GM21737 (cell line): ENCODE data around the gene MED10.
A peak's percentile ranks its signal among the peaks of the same experiment; 100 is the strongest.
"Not testable (repeated sequence)": the region's sequence is repeated elsewhere in the genome, so short reads cannot be mapped to it uniquely, and the experiment has no call there.

Experiments used
- ATAC-seq: cut with Tn5 transposase; IDR thresholded peaks from one replicate; pipeline ENCODE4 v1.9.1; 2021; ENCODE audit warnings: mild to moderate bottlenecking, moderate library complexity; ENCODE audit not compliant: unreplicated experiment

Gene MED10

DNA sequence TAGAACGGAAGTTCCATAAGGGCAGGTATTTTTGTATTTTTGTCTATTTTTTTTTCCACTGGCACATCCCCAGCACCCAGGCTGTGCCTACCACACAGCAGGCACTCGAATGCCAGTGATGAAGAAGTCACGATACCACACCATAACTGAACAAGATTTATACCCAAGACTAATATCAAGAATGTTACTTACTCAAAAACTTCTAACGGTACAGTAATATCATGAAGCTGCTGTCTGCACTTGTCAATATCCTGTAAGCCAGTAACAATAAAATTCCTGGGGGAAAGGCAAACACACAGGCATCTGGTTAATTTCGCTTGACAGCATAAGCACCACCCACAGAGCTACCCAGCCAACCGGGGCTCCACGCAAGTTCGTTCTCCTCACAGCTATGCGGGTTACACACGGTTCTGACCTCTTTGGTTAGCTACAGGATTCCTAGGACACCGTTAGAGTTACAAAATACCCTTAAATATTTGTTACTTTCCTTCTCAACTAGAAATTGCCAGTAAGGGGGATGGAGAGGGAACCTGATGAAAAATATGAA is 1.3 kb downstream of the MED10 start:
- ATAC-seq = no peak

- ATAC-seq = no peak
Measured at GRCh38 chr5:6373081-6373846, 5.1 kb downstream of the MED10 start.

DNA sequence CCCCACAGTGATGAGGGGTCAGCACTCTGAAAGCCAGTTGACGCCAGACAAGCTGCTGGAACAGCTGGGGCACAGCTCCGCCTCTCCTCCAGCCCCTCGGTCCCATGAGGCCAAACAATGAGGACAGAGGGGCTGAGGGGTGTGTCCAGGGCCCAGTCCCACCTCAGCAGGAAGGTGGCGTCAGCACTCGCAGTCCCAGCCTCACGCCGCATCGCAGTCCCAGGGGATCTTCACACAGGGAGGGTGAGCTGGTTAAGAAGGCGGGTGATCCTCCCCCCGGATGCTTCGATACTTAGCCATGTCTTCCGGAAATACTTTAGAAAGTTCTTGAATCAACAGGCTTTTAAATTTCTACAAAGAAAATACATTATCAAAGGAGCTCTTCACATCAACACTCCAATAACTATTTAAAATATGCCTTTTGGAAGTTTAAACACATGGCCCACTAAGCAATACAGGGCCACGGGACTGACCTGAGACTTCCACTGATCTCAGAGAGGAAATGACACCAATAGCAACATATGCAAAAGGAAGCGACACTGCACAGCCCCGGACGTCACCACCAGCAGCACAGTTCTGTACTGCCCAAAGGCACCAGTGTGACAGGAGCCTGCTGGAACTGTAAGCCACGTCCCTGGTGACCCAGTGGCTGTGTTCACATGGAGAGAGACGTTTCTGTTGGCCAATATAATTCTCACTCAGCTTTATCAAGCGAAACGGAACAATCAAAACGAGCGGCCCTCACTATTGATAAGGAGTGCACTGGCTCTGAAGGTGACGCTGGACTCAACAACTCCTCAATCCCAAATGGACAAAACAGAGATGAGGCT is 5.9 kb downstream of the MED10 start:
- ATAC-seq = no peak

DNA sequence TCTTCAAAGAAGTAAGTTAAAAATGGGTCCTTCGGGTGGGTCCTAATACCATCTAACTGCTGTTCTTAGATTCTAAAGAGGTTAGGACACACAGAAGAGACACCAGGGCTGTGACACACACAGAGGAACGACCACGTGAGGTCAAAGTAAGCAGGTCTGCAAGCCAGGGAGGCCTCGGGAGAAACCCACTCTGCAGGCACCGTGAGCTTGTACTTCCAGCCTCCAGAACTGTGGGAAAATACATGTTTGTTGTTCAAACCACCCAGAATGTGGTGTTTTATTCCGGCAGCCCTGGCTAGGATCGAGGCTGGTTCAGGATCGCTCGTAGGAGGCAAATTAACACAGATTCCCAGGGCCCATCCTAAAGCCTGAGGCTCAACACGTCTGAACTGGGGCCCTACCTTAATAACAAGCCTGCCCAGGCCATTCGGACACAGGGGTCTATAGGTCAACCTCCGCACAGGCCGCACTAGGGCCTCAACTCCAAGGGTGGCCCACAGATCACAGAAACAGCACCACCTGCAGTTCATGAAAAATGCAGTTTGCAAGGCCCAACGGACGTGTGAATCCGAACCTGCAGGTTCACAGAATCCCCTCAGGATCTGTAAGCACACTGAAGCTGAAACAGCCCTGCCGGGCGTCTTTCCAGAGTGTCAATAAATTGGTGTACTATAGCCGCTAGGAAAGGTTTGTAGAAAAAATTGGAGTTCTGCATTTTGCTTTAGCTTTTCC is 7.1 kb downstream of the MED10 start:
- no peak for ATAC-seq

- no peak for ATAC-seq
Measured at GRCh38 chr5:6370580-6370979, 7.8 kb downstream of the MED10 start.

DNA sequence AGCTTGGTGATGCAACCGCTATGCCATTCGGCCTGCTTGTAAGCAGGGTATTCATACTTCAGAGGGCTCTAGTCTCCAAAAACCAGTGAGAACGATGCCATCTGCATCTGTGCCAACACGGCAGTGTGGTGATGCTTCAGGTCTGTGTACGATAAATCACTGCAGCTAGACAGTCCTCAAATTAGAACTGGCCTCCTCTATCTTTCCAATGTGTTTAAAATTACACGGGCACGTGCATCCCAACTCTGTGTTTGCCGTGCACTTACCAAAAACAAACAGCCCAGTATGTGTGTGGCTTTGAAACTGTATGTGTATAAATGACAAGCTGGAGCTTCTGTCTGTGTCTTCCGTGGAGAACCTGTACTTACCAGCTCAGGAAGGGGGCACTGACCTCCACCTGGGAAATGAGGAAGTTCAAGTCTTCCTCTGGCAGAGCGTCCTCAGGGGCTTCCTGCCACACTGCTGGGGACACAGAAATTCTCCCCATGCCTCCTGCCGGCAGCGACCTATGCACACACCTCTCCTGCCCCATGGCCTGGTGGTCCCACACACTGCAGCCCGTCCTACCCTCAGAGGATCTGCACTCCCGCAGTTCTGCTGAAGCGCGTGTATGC is 12.3 kb downstream of the MED10 start:
- ATAC-seq = no peak

DNA sequence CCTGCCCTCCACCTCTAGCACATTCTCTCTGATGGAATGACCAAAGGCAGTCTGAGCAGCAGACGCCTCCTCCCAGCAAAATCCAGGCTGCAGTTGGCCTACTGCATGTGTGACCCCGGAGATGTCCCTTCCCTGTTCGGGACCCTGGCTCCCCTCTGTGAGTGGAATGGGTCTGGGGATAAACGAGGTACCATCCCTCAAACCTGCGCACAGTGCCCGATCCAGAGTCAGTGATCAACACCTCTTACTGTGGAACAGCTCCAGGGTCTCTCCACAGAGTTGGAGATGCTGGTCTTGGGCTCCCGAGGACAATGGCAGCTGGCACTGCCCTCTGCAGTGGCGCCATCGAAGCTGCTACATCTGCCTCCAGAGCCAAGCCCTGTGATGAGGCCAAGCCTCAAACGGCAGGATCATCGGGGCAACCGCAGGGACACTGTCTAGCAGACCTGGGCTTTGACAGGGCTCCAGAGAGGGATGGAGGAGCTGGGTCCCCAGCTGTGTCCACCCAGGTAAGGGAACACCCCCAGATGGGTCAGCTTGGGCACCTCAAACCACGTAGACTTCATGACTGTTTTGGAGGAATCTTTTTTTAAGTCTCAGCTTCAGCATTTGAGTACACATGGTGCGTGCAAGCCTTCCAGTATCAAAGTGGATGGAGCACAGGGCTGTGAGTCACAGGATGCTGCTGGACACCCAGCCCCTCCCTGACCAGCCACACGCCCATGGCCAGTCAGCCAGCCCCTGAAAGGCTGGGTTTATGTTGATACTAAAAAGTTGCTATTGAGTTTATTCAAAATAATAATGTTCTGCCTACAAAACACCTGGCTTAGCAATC is 13.0 kb downstream of the MED10 start:
- no peak for ATAC-seq

- not testable (repeated sequence) for ATAC-seq
Measured at GRCh38 chr5:6363454-6364011, 14.8 kb downstream of the MED10 start.

- no peak for ATAC-seq
Measured at GRCh38 chr5:6362846-6363245, 15.5 kb downstream of the MED10 start.

GRCh38 chr5:6361101-6361500 is 17.2 kb downstream of the MED10 start:
- no peak for ATAC-seq

GRCh38 chr5:6360323-6361072 is 17.8 kb downstream of the MED10 start:
- ATAC-seq = no peak

DNA sequence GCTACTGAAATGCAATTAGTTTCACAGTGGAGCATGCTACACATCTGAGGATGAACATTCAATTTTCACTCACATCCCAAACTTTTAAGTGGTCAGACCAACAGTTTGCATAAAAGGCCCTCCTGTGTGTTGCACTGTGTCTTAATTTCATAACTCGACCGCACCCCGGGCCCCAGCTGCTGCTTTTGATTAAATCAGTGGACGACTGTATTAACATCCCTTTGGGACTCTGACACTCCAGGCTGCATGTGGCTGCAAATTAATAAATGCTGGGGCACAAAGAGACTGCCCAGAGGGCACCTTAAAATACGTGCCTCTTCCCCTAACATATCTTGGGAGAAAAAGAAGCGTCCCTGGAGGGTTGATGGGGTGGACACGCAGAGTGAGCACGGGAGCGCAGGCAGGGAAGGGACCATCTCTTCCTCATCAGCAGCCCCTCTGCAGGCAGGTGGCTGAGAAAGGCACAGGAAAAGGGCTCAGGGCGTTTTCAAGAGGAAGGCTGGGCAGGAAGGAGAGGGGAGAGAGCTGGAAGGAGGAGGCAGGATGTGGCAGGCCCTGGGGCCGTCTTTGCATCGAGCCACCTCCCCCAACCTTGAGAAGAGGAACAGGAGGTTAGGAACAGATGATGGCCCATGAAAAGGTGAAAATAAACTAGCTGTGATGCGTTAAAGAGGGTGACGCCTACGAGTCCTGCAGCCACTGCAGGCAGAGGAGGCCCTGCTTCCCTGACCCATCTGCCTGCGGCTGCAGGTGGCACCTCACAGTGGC is 18.6 kb downstream of the MED10 start:
- ATAC-seq = peak; percentile 87

- no peak for ATAC-seq
Measured at GRCh38 chr5:6358434-6358820, 19.9 kb downstream of the MED10 start.

DNA sequence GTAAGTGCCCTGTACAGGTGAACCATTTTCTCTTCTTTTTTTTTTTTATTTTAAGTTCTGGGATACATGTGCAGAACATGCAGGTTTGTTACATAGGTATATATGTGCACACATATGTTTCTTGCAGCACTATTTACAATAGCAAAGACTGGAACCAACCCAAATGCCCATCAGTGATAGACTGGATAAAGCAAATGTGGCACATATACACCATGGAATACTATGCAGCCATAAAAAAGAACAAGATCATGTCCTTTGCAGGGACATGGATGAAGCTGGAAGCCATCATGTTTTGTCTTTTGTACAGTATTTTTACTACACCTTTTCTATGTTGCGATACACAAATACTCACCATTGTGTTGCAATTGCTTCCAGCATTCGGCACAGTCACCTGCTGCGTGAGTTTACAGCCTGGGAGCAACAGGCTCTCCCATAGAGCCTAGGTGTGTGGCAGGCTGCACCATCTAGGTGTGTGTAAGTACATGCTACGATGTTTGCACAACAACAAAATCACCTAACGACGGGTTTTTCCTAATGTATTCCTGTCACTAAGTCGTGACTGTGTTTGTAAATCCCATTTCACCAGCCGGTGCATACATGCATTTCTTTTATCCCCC is 20.4 kb downstream of the MED10 start:
- not testable (repeated sequence) for ATAC-seq

GRCh38 chr5:6356578-6357164 is 21.7 kb downstream of the MED10 start:
- no peak for ATAC-seq

- ATAC-seq = no peak
Measured at GRCh38 chr5:6355294-6355693, 23.1 kb downstream of the MED10 start.

DNA sequence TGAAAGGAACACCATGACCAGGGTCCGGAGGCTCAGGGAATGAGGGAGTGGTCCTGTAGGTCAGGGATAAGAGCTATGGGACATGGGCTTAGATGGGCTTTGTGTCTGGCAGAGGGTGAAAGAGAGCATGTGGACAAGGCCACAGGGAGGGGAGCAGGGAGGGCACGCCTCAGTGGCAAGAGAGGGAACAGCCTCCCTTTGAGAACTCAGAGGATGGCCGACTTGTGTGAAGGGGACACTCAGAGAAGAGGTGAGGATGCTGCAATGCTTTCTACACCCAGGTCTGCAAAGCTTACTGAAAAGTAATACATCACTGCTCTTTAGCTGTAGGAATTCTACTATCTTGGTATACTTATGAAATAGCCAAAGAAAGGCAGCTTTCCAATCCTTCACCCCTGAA is 23.5 kb downstream of the MED10 start:
- ATAC-seq = no peak
